SK-N-MC (cell line): ENCODE measurements around the gene MOCS1.

Experiments used
- EZH2 ChIP-seq: fragments of 200-600 bp; sonication (generic); IDR thresholded peaks from one replicate; pipeline ENCODE4 v1.6.1; 2017; ENCODE audit warnings: antibody characterized with exemption
- FOXP2 ChIP-seq: optimal IDR thresholded peaks from 2 replicates; pipeline ENCODE3; 2011; ENCODE audit warnings: mild to moderate bottlenecking, moderate library complexity; ENCODE audit not compliant: insufficient read depth; ENCODE audit errors: extremely low read length, control extremely low read depth
- POLR2AphosphoS5 ChIP-seq: IDR thresholded peaks from 2 replicates; pipeline ENCODE4 v1.6.1; 2012; ENCODE audit warnings: mild to moderate bottlenecking, low read depth, low read length, borderline replicate concordance

DNA sequence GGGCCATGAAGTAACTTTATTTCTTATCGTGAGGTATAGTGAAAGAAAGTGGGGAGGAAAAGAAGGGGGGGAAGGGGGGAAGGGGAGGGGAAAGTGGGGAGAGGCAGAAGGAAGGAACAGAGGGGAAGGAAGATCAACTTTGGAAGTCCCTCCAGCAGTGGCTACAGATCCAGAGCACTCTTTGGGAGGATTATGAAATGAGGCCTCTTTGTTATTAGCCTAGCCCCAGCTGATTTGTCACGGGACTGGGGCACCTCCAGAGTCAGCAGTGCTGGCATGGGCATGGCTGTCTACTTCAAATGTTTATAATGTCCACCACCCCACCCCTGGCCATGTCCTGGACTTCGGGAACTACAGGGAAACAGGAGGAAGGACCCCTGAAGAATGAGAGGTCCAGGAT lies 7.6 kb downstream of the MOCS1 start:
- TF ChIP-seq POLR2AphosphoS5 (no peak), EZH2 (no peak), FOXP2 (no peak)
